GM18511 (cell line): ENCODE data around the gene ACVRL1.
"Not testable (repeated sequence)": the region's sequence is repeated elsewhere in the genome, so short reads cannot be mapped to it uniquely, and the experiment has no call there.

Experiments
- ATAC-seq: cut with Tn5 transposase; IDR thresholded peaks from one replicate; pipeline ENCODE4 v1.9.1; 2021; ENCODE audit warnings: mild to moderate bottlenecking, moderate library complexity; ENCODE audit not compliant: unreplicated experiment

The ACVRL1 gene

DNA sequence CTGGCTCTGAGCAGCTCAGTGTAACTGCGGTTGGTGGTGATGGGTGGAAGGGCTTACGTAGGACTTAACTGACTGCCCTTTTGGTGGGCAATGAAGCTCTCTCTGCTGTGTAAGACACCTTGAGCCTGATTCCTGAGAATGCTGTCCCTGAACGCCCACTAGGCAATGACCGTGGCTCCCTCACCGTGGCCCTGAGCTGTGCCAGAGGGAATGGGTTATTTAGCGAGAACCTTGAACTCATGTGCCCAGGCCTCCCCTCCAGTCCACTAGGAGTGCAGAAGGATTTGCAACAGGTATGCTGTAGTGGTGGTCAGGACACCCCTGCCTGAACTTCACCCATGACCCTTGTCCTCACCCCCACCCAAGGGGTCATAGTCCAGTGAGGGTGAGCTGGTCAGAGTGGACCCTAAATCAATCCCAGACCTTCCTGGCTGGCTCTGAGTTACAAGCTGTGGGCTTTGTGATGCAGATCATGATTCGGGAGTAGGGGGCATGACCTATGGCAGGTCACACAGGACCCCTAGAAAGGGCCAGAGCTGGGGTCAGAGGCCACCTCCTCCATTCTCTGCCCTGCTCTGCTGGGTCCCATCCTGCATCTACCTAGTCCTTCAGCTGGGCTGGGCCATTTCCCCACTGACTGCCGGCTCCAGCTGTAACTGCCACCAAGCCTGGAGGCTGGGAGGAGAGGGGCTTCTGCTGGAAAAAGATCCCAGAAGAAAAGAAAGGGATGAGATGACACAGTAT is 33.9 kb upstream of the ACVRL1 start:
- no peak for ATAC-seq

DNA sequence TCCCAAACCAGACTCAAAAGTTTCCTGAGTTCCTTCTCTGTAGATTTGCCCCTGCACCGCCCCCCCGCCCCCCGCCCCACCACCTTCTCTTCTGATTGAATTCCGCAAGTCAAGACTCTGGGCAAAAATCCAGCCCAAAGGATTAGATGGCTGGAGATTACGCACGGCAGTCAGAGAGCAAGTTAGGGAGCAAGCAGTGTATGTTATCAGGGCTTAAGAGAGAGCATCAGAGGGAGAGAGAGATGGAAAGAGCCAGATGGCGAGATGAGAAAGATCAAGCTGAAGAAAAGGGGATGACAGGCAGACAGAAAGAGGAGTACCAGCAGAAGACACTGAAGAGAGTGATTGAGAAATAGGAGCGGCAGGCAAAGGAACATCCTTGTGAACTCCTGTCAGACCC is 33.3 kb upstream of the ACVRL1 start:
- no peak for ATAC-seq

DNA sequence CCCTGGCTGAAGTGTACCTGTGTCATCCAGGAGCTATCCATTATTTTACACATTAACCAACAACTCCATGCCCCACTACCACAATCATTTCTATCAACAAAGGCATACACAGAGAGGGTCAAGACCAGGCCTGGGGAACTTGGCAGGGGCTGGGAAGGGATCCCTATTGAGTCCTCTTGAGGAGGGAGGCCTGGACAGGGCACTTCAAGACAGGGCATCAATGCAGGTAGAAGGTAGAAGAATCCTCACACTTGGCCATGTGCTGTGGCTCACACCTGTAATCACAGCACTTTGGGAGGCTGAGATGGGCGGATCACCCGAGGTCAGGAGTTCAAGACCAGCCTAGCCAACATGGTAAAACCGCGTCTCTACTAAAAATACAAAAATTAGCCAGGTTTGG is 32.8 kb upstream of the ACVRL1 start:
- ATAC-seq = no peak

DNA sequence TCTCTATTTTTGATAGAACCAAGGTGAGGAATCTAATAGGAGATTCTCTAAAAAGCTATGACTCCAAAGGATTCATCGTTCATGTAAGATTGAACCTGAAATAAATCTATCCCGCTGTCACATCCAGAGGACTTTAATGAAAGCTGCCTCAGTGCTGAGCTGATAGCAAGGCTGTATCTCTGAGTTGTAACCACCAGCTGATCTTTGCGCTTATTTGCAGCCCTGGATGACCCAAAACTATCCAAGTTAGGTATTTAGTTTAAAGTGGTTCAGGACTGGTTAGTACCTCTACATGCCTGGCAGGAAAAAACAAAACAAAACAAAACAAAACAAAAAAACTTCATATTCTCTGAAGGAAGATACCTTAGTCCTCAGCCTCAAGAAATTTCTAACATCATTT is 28.2 kb upstream of the ACVRL1 start:
- ATAC-seq = no peak

DNA sequence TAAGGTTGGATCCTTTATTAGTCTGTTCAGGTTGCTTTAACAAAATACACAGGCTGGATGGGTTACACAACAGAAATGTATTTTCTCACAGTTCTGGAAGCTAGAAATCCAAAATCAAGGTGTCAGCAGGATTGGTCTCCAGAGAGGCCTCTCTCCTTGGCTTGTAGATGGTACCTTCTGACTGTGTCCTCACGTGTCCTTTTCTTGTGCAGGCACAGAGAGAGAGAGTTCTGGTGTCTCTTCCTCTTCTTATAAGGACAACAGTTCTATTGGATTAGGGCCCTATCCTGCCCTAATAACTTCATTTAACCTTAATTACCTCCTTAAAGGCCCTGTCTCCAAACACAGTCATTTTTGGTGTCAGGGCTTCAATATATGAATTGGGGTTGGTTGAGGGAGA is 24.0 kb upstream of the ACVRL1 start:
- ATAC-seq = no peak

DNA sequence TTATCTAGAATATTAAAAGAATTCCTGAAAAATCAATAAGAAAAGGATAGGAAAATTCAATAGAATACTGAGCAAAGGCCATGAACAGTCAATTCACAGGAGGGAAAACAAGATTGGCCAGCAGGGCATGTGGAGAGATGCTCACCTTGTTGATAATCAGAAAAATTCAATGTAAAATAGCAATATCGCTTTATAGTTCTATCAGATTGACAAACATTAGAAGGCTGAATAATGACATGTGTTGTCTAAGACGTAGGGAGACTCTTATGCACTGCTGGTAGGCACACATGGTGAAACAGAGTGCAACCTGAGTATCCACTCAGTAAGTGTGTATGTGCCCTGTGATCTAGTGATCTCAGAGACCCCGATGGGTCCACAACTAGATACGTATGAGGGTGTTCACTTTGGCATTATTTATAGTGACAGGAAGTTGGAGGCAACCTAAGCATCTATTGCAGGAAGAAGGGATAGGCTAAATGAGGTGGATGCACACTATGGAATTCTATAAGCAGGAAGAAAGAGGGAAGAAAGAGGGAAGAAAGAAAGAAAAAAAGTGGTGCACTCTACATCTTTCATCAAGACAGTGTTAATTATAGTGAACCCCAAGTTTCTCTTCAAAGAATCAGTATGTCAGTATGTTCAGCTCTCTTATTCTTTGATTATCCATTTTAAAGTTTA is 23.2 kb upstream of the ACVRL1 start:
- no peak for ATAC-seq

DNA sequence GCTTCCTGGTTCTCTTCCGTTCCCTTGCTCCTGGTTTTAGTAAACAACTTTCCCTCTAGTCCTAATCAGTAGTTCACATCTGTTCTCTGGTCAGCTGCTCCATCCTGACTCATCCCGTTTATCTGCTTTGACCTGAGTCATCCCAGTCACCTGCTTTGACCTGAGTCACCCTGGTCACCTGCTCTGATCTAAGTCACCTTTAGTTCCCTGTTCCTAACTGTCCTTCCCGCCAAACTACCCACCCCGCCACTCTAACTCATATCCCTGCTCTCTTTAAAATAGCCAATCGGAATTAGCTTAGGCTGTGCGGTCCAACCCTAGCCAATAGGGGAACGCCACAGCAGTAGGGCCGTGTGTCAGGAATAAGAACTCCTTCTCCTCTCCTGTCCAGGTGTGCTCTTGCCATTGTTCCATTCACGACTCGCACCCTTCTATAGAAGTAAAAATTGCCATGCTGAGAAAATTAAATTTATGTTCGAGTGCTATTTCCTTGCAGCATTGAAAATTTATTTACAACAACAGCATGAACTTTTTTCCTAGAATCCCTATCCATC is 22.6 kb upstream of the ACVRL1 start:
- no peak for ATAC-seq

DNA sequence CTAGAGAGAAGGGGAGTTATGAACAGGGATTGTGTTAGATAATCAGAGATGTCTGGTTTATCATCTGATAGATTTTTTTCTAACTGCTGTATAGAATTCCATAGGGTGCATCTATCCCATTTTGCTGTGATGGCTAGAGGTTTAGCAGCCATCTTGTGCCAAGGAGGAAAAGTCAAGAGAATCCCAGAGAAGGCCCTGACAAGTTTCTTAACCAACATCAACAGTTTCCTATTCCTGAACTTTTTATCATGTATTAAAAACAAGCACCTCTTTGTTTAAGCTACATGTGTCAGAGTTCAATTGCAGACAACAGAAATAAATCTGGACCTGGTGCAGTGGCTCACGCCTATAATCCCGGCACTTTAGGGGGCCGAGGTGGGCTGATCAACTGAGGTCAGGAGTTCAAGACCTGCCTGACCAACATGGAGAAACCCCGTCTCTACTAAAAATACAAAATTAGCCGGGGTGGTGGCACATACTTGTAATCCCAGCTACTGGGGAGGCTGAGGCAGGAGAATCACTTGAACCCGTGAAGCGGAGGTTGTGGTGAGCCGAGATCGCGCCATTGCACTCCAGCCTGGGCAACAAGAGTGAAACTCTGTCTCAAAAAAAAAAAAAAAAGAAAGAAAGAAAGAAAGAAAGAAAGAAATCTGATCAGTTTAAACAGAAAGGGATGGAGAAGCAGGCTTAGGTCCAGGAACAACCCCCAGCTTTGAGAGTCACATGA is 21.8 kb upstream of the ACVRL1 start:
- not testable (repeated sequence) for ATAC-seq

DNA sequence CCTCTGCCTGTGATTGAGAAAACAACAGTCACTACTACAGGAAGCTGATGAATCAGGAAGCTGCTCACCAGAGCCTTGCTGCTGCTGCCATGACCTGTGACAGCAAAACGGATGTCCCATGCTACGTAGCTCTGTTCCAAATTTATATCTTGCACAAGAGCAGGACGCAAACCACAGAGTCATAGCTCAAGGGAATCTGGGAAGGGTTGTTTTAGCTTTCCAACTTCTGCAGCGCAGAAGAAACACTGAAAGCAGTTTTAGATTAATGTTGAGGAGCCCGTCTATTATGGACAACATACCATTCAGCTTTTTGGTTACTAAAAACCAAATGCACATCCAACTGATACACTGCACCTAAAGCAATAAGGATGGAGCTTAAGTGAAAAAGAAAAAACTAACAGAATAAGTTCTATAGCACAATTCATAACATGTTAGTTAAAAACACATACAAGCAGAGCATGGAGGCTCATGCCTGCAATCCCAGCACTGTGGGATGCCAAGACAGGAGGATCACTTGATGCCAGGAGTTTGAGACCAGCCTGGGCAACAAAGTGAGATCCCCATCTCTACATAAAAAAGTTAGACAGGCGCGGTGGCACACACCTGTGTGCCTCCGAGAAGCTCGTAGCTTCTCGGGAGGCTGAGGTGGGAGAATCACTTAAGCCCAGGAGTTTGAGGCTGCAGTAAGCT is 21.1 kb upstream of the ACVRL1 start:
- no peak for ATAC-seq

DNA sequence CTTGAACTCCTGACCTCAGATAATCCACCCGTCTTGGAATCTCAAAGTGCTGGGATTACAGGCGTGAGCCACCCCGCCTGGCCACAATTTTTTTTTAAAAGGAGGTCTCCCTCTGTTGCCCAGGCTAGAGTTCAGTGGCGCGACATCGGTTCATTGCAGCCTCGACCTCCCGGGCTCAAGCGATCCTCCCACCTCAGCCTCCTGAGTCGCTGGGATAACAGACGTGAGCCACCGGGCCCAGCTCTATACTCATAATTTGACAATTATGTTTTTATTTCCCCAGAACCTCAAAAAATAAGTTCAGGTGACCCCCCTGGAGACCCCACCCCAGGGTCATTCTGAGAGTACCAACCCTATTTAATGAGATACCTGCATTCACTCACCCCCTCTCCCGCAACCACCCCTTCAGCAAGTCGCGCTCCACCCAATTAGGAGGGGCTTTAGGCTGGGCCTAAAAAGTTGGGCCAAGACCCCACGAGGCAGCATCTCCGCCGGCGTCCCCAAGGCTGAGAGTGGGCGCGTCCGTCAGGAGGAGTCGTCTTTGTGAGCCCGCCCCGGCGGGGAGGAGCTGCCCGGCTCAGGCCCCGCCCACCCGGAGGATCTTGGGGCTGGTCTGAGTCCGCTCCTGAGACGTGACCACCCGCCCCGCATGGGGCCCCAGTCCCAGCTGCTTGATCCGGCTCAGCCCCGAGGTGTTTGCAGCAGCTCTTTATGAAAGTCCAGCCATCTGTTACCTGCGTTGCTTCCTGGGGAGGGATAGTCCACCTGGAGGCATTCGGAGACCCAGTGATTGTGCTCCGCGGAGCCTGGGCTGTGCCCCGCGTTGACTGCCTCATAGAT is 19.6 kb upstream of the ACVRL1 start, which contains the start of gene ANKRD33:
Gene ANKRD33 (plus strand): TSS at position 628 of the 840 bp plus-strand sequence. CDS start 84 bp downstream, at position 712.
- ATAC-seq = no peak

DNA sequence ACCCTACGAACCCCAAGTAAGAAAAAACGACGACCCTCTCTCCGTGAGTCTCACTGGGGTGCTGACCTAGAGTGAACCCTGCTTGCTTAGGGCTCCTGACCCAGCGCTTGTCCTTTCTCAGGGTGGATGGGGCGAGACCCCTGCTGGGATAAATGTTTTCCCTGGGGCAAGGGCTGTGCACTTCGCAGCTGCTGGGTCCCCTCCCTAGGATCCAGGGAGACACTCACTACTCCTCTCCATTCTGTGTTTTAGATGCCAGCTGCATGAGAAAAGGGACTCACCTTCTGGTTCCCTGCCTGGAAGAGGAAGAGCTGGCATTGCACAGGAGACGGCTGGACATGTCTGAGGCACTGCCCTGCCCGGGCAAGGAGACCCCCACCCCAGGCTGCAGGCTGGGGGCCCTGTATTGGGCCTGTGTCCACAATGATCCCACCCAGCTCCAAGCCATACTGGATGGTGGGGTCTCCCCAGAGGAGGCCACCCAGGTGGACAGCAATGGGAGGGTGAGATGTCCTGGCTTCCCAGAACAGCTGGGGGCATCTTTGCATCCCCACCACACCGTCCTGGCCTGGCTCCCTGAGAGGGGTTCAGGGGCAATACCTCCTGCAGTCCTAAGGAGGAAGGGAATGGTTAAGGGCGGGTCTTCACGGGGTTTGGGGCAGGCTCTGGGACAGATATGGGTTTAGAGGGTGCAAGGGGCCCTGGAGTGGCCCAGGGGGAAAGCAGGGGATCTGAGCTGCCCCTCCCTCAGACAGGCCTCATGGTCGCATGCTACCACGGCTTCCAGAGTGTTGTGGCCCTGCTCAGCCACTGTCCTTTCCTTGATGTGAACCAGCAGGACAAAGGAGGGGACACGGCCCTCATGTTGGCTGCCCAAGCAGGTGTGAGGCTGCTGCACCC is 18.7 kb upstream of the ACVRL1 start:
- ATAC-seq = no peak

DNA sequence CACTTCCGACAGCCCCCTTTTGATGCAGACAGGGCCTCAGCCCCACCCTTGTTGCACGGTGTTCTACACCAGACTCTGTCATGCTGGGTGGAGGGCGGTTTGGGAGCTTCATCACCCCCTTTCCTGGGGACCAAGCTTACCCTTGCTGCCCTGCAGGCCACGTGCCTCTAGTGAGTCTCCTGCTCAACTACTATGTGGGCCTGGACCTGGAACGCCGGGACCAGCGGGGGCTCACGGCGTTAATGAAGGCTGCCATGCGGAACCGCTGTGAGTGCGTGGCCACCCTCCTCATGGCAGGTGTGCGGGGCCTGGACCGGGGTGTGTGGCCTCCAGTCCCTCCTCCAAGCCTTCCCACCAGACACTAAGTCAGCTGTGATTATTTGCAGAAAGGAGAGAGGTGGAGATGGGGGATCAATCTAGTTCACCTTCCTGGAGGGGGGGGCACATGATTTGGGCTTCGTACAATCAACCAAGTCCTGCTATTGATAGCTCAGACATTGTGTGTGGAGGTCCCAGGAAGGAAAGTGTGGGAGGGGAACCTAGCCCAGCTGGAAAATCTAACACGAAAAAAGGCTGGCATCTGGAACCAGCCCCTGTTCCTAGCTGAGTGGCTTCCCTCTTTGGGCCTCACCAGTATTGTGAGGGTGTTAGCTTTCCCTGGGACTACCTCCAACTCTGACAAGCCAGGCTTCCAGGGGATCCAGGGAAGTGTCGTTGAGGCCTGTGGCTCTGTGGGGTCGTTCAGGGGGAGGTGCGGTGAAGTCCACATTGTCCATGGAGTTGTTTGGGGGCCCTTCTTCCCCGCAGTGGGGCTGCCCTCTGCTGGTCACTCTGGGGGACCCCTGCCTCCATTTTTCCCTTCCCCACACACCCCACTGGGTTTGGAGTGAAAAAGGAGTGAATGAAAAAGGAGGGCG is 17.8 kb upstream of the ACVRL1 start:
- ATAC-seq = no peak

DNA sequence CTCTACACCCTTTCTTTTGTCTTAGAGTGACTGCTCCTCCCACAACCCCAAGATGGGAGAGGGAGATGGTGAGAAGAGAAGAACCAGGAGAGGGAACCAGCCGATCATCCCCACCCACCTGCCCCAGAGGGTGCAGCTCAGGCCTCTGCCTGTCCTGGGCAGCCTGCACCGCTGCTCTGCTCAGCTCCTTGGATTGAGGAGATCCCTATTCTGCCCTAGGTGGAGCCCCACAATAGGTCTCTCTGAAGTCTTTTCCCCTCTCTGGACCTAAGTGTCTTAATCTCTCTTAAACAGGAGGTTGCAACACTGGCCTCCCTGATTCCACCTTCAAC is 17.2 kb upstream of the ACVRL1 start:
- ATAC-seq = no peak

DNA sequence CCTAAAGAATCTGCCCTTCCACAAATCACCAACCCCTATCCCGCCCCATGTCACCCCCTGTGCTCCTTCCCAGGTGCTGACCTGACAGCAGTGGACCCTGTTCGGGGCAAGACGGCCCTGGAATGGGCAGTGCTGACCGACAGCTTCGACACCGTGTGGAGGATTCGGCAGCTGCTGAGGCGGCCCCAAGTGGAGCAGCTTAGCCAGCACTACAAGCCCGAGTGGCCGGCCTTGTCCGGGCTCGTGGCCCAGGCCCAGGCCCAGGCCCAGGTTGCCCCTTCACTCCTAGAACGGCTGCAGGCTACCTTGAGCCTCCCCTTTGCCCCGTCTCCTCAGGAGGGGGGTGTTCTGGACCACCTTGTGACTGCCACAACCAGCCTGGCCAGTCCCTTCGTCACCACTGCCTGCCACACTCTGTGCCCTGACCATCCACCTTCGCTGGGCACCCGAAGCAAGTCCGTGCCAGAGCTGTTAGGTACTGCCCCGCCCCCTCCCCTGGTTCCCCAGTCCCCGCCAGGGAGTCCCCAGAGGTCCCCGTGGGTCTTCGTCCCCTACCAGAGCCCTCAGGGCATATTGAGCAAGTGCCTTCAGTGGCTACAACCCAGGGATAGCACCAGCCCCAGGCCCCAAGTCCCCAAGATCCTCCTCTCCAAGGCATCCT is 16.7 kb upstream of the ACVRL1 start:
- ATAC-seq = no peak

DNA sequence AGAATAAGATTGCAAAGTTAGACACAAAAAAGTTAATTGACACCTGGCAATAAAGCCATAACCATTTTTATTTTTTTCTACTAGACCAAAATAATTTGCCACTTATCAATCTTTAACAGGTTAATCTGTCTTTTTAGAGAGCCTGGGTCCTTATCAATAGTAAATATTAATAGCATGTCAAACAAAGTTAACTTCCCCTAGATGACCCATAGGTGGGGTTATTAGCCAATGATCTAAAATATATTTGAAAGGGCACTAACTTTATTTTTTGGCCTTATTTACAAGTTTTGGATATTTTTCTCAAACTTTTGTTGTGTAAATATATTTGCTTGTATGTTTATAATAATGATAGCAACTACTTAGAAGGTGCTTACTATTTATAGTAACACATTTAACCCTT is 15.5 kb upstream of the ACVRL1 start:
- ATAC-seq = no peak

DNA sequence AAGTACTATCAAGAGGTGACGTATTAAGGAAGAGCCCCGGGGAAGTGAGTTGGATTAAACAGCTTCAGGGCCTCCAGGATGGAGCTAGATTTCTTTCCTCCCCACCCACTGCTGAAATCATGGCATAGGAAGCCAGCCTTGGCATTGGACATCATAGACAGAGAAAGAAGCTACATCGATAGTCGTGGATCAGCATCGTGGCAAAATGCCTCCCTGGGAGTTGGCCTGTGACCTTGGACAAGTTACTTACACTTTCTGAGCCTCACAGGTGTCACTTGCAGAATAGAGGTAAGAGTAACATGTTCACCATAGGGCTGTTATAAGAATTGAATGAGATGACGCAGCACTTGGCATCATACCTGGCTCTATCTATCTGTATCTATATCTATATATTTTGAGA is 13.5 kb upstream of the ACVRL1 start:
- no peak for ATAC-seq

DNA sequence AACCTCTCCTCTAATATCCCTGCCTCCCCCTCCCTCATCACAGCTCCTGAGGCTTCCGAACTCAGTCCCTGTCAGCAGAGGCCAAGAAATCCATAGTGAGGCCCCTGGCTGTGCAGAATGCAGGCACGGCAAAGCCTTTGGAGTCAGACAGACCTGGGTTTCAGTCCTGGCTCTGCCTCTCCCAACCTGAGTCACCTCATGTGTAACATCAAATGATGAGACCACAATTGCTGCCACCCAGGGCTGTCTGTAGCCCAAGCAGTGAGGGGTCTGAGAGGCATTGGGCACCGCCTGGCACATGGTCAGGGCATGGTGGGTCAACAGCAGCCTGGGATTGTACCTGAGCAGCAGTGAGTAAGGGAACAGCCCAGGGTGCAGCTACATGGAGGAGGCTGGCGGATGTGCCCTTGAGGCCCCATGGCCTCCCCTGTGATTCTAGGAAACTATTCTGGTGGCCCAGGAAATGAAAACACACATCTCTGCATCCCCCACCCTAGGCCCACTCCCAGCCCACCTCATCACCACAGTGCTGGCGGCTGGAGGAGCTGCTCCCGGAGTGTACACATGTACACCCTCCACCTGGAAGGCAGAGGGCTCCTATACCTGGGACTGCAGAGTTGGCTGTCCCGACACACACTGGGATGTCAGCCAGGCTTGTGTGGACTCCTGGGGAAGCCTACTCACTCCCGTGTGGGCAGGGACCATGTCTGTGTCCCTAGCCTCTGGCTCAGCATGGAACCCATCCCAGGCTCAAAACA is 11.7 kb upstream of the ACVRL1 start:
- no peak for ATAC-seq
